Left renal cortex interstitium (tissue), 4 donors: ENCODE data around the gene NR2F1-AS1. TPM values are rescaled to one million over a fixed set of nuclear protein-coding genes. Genes with fewer than 3 reads are reported as not detected.

Source experiments
- DNase-seq, 4 donors: peaks; one replicate each; pipeline ENCODE4 v3.0.0-alpha.2; 2013; ENCODE audit warnings: low read depth in 4 of 4, low spot score in 2 of 4, missing footprints in 1 of 4
- polyA plus RNA-seq, 4 donors: library from polyadenylated mRNA; unstranded; fragments of 120-200 nt; gene quantifications; one replicate each; pipeline ENCODE4 v1.2.1, GENCODE V29; 2013; ENCODE audit not compliant: insufficient read length in 4 of 4

The NR2F1-AS1 gene
- polyA plus RNA-seq, 4 donors = 52.7 to 58.5 (median 55.7) TPM

GRCh38 chr5:93603793-93604643 is 23.0 kb upstream of the NR2F1-AS1 start:
- peak in 1 of 4 donors; percentile 17 for DNase-seq

- DNase-seq = peak in 1 of 4 donors; percentile 70
Observed at GRCh38 chr5:93603078-93603792, 22.2 kb upstream of the NR2F1-AS1 start.

GRCh38 chr5:93602241-93603077 is 21.4 kb upstream of the NR2F1-AS1 start:
- DNase-seq = peak in 3 of 4 donors; percentile 34 to 60 (median 40)

GRCh38 chr5:93601802-93602155 is 20.8 kb upstream of the NR2F1-AS1 start:
- DNase-seq = peak in 3 of 4 donors; percentile 23 to 77 (median 53)

DNA sequence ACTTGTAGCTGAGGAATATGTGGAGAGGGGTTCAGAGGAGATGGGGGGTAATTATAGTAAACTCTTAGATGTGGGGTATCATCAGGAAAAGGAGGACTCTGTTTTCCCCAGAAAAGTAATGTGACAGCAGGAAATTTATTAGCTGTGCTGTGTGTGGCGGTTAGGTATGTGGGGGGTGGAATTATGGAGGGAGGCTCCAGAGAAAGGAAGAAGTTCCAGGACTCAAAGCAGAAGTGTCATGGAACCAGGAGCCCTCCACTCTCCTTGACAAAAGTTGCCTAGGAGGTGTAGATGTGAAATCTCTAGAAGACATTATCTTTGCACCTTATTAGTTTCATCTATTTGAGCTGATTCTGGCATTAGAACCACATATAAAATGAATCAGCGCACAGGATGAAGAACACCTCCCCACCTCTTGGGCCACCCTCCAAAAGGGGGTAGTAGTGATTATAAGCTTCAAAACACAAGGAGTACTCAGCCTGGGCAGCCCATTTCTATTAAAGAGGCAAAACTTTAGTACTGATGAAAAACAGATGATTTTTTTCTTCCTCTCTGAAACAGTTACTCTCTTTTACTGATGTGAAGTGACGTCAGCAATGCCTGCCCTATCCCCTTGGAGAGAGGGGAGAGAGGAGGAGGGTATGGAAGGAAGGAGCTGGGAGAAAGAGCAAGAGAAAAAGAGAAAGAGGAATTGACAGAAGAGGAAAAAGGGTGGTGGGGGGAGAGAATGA is 20.2 kb upstream of the NR2F1-AS1 start:
- peak in 3 of 4 donors; percentile 69 to 75 (median 71) for DNase-seq

- peak in 3 of 4 donors; percentile 75 to 86 (median 81) for DNase-seq
Observed at GRCh38 chr5:93600409-93601070, 19.5 kb upstream of the NR2F1-AS1 start.

- DNase-seq = peak in 3 of 4 donors; percentile 56 to 79 (median 73)
Observed at GRCh38 chr5:93599399-93600120, 18.5 kb upstream of the NR2F1-AS1 start.

DNA sequence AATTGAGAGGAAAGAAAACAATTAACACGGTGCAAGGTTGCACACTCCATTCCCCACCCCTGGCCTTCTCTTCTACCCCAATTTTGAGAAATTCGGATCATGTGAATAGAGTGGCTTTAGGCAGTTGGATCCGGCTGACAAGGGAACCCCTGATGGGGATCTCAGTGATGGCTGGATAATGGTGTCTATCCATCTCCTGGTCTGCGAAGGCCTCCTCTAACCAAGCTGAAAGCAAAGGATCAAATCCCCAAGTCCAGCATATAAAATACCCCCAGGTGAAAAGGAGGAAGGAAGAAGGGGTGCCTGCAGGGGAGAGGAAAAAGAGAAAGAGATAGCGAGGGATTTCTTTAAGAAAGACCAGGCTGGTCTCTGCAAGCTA is 18.0 kb upstream of the NR2F1-AS1 start:
- peak in 2 of 4 donors; percentile 31 to 72 for DNase-seq

DNA sequence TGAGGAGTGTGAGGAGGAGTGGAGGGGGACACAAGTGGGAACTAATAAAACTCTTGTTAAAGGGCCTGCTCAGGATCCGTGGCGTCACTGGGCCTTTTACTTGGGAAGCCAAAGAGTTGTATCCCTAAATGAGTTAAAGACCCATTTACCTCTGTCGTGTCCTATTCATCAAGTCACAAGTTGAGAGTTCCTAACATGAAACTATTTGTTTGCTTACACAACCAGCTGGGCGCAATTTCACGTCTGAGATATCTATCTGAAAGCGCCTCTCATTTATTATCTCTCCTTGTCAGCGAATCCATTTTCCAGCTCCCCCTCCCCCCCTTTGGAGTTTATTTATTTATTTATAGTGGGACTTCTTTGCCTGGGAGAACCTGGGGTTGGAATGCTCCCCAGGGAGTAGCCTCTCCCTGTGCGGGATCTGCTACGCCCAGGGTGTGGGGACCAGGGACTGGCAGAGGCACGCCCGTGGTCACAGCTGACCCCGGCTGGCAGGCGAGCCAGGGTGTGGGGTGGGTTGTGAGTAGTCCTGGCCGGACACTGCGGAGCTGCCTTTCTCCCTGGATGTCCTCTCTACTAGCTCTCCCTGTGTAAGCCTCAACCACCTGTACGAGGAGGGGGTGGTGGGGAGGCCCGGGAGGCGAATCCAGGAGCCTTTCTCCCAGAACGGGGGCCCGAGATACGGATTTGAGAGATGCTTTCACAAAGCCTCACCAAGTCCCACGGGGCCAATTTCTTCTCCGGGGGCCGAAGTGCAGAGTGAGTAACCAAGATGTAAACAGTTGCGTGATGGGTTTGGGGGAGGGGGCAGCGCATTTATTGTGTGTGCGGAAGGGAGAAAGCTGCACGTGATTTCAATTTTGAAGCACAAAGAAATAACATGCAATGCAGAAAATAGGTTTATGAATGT is 17.3 kb upstream of the NR2F1-AS1 start:
- peak in 3 of 4 donors; percentile 37 to 55 (median 38) for DNase-seq

DNA sequence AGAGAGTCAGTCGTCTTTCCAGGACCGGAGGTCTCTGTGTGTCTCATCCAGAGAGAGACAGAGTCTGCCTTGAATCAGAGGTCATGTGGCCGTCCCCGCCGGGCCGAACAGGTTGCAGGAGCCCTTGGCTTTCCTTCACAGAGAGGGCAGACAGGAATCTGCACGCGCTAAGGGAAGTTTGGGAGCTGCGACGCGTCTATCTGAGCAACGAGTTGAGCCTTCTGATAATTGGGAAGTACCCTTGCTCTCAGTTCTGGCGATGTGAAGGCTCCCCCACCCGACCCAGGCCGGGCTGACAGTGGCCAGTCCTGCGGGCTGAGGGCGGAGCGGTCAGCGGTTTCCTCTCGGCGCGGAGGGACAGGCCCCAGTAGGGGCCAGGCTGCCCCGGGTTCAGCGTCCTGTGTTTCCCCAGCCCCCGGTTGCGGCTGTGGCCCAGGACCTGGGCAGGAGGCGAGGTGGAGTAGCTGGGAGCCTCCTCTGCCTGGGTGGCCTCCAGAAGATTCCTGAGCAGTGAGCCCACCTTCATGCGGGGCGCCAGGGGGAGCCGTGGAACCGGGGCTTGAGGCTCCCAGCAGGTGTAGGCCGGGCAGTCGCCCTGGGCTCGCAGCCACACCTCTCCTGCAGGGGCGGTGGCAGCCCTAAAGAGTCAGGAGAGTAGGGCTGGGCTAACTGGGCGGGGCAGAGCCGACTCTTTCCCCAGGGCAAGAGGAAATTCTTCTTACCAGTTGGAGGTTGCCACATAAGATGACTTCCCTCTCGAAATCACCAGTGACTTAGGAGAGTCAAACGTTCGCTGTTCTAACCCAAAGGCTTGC is 15.9 kb upstream of the NR2F1-AS1 start:
- DNase-seq = peak in 1 of 4 donors; percentile 8

- DNase-seq = no peak
Observed at GRCh38 chr5:93596310-93596675, 15.3 kb upstream of the NR2F1-AS1 start.

DNA sequence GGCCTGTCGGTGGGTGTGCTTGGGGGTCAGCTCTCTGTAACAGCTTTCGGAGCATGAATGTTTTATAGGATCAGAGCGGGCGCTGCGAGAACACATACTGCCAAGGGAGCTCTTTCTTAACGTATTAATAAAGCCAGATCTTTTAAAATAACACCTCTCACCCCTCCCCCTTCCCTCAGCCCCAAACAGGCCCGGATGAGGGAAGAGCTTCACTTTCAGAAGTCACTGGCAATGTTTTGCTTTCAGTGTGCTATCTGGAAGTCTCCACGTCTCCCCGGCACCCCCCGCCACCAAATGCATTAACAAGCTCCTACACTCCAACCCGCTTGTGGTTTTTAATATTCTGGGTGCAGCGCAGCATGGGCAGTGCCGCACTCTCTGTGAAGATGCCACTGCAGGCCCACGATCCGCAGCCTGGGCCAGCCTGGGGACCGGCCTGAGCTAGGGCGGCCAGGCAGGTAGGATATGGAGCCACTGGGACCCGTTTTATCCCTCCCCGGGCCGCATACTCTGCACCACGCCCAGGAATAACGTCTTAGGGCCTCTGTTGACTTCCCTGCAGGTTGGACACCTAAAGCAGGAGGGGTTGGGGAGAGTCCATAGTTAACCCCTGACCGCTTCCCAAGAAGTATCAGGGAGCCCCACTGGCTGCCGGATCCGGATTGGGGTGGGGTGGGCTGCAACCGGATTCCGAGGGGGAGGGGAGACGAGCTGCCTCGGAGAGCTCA is 14.6 kb upstream of the NR2F1-AS1 start:
- DNase-seq = peak in 3 of 4 donors; percentile 32 to 52 (median 37)

DNA sequence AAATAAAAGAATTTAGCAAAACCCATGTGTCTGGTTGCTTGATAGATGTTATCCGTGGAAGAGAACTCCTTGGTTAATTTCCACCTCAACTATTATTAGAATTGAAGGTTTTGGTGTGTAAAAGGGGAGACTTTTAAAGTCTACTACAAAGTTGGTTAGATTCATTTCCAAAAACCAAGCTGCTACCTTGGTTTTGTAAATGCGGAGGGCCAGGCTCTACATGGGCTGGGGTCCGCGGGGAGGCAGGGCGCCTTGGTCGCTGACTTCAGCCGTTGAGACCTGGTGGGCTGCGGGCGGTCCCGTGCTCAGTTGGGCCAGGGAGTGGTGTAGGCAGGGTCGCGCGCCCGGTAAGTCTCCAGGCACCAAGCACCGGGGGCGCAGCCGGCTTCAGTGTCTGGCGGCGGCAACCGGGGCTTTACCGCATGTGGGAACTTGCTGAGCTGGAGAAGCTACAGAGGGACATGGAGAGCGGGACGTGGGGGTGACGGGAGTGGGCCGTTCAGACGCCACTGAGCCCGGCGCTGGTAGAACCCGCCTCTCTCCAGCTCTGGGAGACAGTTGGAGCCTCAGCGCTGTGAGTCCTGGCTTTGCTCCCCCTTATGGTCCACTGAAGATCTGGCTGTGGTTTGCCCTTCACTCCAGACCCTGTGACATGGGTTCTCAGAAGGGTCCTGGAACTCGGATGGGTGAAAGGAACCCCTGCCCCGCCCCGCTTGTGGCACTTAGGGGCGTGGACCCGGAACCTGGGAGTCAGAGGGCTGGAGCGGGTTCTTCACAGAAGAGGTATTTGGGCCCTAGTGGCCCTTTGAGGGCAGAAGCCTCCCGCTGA is 13.8 kb upstream of the NR2F1-AS1 start:
- DNase-seq = peak in 3 of 4 donors; percentile 29 to 70 (median 37)

GRCh38 chr5:93593476-93594131 is 12.6 kb upstream of the NR2F1-AS1 start:
- peak in 2 of 4 donors; percentile 50 to 77 for DNase-seq

DNA sequence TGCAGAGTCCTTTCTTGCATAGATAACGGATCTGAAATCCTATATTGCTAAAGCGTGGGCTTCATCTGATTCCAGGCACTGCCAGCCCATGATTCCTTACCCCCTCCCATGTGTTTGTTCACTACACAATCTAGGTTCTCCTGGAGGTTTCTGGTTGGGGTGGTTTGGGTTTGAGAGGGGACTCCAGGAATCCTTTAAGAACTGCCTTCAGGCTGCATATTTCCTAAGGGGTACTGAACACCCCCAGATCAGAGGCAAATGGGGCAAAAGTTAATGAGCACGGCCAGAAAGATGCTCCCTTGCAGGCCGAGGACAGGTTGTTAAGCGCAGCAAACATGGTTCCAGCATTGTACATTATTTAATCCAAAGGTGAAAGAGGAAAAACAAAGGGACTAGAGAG is 11.9 kb upstream of the NR2F1-AS1 start:
- DNase-seq = peak in 1 of 4 donors; percentile 59
